NCI-H524 treated with DMSO at 0.1 percent for 48 hours (cell line): ENCODE results near the gene TSHZ2.

ENCODE experiments used
- DNase-seq: peaks from one replicate; lab custom pipeline; 2025; lab: John Stamatoyannopoulos, UW

Gene TSHZ2

DNA sequence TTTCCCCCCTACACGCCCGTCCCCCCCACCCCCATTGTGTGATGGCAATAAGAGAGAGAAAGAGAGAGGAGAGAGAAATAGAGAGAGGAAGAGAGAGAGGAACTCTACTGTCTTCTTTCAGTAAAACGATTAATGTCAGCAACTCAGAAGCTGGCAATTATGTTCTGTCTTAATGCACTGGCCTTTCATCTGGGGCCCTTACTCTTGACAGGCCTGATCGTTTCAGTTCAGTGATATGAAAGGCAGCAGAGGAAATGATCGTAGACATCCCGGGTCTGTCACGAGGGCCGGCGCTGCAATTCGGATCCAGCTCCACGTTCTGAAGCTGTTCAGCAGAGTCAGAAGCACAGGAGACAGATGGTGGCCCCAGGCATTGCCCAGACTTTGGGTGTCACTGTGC lies 312.5 kb downstream of the TSHZ2 start:
- no peak for DNase-seq

DNA sequence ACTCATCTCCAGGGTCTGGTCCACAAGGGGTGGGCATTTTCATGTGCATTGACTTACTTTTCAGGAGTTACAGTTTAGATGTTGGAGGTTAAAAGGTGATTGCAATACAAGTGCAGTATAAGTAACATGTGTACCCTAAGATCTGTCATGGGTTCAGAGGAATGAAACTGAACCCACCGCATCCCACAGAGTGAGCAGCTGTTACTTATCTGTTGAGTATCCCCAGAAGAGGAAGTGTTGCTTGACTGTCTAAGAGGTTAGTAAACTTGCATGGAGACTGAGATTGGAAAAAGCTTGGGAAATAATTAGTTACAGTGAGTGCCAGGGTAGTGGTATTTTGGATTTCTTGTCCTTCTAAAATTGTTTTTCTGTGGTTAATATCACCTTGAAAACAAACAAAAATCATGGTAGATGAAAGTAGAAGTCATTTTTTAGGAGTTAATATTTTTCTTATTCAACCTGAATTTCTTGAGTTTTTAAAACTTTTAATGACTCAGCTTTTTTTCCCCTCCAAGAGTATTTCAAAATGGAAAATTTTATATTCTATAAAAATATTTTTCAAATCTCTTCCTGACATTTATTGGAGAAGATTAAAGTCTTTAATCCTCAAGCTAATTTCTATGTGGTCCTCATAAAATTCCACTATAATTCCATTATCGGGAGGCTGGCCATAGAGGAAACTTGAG lies 315.3 kb downstream of the TSHZ2 start:
- no peak for DNase-seq

DNA sequence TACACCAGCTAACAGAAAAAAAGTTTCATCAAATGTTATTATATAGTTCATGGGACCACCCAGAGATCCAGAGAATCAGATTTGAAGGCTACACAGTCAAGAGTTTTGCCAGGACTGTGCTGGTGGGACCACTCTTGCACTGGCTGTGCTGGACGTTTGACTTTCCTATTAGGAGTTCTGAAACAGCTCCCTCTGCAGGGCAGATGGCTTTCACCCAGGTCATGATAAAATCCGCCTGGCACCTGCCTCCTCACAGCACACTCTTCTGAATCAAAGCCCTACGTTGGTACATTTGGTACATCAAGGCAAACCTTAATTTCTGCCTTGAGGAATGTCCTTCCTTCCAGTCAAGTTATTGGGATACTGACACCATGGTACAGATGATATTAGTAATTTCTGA lies 319.4 kb downstream of the TSHZ2 start:
- DNase-seq, result peak; percentile 9

DNA sequence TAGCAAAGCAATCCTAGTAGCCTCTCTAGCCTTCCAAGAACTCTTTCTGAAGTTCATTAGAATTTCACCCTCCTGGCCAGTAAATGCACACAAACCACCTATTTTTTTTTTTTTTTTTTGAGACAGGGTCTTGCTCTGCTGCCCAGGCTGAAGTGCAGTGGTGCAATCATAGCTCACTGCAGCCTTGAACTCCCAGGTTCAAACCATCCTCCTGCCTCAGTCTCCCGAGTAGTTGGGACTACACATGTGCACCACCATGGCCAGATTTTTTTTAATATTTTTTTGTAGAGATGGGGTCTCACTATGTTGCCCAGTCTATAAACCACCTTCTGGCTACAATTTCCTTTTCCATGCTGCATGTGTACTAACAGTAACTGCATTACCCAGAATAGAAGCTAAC lies 320.2 kb downstream of the TSHZ2 start:
- DNase-seq, result no peak

DNA sequence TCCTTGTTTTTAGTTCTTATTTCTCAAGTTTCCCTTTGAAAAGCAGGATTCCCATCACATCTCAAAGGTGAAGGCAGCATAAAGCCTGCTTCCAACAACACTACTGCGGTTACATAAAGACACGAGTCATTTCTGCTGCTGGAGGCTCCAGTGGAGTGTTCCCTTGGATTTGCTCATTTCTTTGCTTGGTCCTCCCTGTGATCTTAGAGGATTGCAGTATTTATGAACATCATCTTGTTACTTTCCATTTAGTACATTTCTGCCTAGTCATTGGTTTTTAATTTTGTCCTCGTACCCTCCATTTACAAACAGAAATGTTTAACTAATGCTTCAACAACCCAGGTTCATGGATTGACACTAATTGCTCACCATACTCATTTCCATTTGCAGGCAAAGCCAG lies 322.6 kb downstream of the TSHZ2 start:
- no peak for DNase-seq

DNA sequence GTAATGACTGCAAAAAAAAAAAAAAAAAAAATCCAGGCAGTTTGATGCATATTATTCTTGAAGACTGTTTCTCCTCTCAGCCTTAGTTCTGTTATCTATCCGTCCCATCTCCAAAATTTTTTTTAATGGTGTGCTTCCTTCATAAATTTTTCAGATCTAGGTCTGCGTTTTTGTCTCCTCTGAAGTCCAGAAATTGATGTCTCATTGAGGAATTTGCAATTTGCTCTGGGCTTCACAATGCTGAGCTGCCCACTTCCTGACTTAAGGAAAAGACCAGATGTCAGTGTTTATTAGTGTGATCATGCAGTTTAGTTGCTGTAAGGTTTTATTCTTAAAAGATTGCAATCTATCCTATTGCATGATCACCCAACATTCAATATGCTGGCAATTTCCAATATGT lies 323.9 kb downstream of the TSHZ2 start:
- DNase-seq, result no peak

DNA sequence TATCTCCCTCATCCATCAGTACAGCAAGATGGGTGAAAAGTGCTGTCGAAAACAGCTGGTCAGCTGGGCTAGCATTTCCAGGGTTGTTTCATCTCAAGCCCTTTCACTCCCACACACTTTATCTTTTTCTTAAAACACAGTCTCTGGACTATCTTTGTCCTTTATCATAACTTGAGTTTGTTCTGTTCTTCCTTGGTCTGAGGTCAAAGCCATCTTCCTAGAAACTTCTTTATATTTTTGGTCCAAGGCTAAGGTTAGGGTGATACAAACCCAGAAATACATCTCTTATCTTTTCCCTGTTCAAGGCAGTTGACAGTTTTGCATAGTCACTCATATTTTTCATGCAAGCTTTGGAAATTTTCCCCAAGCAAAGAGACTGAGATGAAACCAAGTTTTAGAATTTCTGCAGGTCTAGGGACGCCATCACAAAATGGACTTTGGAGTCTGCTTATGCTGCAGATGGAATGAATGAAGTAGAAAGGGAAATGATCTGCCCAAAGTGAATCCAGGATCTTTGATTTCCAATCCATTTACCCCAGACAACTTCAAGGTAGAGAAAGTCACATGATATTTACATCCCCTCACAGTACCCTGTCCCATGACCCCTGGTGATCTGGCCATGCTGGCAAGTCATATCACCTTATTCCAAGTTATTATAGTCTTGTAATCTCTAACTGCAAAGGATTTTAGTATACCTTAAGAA lies 324.4 kb downstream of the TSHZ2 start:
- no peak for DNase-seq

DNA sequence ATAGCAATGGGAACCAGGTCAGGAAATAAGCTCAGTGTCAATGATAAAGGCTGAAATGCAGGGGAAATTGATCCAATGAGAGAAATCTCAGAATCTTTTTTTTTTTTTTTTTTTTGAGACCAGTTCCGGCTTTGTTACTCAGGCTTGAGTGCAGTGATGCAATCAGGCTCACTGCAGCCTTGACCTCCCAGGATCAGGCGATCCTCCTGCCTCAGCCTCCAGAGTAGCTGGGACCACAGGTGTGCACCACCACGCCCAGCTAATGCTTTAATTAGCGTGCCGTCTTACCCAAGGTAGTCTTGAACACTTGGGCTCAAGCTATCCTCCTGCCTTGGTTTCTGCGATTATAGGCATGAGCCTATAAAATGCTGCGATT lies 325.0 kb downstream of the TSHZ2 start:
- no peak for DNase-seq

DNA sequence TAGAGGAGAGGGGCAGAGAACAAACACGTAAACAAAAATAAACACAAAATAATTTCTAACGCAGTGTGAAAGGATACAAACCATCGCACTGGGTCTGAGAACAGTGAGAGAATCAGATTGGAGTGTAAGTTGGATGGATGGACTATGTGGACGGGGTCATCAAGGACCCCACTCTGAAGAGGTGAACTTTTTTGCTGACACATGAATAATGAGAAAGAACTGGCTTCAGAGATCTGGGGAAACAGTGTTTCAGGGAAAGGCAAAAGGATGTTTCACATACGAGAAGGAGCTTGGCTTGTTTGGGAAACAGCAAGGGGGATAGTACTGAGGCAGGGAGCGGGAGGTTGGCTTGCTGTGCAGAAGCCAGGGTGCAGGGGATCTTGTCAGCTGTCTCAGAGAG lies 326.1 kb downstream of the TSHZ2 start:
- DNase-seq, result no peak

DNA sequence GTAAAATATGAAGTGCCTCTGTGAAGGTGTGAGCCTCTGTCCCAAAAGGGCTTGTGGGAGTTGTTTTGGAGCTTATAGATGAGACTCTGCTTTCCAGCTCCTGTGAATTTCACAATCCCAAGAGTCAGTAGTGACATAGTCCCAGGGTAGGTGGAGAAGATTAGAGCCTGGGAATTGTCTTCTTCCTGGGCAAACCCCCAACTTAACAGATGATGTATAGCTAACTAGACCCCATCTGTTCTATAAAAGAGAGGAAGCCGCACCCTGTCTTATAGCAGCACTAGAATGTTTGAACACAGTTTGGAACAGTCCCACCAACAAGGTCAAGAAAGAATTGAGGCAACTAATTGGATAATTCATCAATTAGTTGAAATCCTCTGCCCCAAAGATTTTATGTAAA lies 326.8 kb downstream of the TSHZ2 start:
- peak; percentile 18 for DNase-seq

DNA sequence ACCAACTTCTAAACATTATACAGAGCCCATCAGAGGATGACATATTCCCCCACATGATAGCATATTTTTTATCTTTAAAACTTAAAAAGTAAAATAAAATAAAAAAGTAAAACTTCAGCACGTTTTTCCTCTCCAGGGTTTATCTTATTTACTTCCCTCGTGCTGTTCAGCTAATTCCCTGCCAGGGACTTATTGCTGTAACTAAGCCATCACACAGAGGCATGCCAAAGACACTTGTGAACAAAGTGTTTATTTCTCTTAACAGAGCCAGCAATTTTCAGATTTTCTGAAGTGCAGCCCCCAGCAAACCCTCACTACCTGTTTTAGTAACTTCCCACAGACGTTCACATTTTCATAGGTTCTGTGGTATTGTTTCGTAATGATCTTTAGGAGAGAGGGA lies 327.7 kb downstream of the TSHZ2 start:
- DNase-seq, result no peak

DNA sequence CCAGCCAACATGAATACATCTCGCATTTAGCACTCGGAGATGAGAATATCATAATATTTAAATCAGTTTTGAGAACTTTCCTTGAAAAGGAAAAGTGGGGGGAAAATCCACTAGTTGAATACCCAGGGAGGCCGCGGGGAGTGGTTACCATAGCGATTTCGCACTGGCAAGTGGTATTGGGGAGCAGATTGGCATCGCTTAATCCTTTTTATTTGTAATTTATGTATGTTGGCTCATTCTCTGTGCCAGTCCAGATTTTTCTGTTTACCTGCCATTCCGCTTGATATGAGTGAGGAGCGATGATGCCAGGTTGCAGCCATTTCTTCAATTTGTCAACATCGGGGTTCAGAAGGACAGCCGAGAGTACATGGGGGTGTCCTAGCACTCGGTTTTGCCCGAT lies 329.7 kb downstream of the TSHZ2 start:
- no peak for DNase-seq

DNA sequence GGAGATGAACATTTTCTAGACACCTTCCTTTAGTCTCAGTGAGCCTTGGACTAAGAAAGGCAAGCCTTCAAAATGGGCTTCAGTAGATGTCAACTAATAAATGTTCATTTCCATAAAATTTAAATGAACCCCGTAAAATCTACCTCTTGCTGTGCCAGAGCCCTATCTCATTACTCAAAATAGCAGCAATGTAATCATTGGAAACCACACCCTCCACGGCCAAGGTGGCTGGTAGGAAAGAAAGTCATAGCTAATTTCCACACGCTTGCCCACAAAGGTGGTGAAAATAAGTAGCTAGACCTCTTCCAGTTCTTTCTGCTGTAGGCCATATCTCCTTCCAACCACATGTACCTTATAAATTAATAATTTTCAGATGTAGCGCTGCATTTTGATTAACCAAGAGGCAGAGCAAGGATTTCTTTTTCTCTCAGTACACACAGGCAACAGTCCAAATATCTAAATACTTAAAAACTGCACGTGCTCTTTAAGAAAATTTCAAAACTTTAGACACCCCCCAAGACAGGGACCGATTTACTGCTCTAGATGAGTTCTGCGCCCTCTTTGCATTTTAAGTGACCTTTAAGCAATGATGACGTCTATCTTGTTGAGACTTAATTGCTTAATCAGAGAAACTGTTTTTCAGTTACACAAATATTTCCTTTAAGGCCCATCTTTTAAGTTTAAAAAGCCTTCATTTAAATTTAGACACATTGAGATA lies 330.7 kb downstream of the TSHZ2 start:
- DNase-seq, result no peak

DNA sequence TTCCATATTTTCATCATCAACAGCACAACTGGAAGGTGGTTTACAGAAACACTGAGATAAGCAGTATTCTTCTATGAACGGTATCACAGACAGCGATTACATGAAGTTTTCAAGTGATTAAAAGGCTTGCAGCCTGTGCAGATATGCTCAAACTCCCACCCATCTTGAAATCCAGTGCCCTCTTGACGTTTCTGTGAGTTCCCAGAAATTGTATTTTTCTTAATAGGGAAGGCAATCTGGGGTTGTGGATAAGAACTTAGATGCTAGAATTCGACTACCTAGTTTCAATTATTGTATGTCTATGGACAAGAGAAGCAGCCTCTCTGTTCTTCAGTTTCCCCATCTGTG lies 331.2 kb downstream of the TSHZ2 start:
- DNase-seq, result no peak

DNA sequence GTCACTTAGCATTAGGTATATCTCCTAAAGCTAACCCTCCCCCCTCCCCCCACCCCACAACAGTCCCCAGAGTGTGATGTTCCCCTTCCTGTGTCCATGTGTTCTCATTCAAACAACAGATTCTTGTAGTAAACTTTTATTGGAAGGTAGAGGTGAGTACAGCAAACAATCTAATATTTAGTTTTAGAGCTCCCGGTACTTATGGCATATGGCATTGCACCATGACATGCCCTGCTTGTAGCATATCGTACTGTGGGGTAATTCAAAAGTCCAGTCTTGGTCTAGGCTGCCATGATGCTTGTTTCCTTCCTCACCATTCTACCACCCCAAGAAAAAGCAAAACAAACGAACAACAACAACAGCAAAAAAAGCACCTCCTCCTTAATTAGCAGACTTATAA lies 332.0 kb downstream of the TSHZ2 start:
- no peak for DNase-seq

DNA sequence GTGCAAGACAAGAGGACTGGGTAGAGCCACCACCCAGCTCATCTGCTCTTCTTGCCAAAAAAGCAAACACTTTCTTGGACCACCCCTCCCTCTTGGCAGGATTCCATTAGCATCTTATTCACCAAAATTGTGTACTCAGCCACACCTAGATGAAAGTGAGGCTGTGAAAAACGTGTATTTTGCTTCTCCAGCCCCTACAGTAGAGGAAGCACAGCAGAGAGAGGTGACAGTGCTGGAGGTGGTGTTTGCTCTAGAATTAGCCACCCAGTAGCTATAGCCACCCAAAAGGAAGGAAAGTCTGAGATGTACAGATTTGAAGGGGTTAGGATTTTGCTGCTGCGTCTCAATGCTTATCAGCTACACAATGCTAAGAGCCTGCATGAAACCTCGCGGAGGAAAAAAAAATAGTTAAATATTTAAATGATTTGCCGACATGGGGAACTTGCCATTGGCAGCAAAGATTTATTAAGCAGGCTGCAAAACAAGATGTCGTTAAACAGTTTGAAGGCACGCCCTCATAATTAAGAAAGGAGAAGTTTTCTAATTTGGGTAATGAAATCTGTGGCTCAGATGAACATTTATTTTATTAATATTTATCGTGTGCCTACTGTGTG lies 334.1 kb downstream of the TSHZ2 start:
- DNase-seq, result no peak

DNA sequence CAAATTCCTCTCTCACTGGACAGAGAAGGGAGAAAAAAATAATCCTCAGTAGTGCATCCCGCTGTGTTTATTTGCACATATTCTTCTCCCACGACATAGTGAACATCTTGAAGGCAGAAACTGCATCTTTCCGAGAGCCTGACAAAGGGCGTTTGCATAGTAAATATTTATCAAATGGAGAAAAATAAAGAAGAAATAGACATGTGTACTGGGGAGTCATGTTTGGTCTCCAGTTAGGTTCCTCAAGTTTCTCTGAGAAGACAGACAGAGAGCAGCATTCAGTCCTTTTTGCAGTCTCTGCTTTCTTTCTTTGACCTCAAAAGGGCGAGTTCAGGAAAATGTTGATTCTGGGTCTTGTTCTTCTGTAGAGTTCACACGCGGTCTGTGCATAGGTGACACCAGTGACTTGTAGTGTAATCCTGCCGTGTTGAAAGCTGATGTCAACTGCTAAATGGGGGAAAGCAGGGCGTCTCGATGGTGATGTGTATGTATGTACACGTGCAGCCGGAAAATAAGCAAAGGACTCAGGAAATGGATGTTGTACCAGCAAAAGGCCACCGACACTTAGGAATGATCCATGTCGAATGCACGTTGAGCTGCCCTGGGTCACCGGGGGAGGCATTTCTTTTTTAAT lies 335.9 kb downstream of the TSHZ2 start:
- no peak for DNase-seq

DNA sequence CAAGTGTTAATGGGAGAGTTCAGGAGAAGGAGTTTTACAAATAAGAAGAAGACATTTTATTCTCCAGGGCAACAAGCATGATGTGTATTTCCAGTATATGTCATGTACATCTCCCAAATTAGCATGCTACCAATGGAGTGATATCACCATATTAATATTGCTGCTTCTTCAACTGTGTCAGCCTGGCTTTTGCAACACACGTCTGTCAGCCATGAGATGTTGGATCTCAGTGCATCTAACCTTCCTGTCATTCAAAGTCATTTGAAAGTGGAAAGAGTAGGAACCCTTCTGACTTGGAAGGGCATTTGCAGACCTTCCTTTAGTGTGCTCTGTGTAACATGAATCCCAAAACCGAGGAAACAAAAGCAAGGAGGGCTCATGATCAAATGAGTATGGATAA lies 337.4 kb downstream of the TSHZ2 start:
- DNase-seq, result no peak

DNA sequence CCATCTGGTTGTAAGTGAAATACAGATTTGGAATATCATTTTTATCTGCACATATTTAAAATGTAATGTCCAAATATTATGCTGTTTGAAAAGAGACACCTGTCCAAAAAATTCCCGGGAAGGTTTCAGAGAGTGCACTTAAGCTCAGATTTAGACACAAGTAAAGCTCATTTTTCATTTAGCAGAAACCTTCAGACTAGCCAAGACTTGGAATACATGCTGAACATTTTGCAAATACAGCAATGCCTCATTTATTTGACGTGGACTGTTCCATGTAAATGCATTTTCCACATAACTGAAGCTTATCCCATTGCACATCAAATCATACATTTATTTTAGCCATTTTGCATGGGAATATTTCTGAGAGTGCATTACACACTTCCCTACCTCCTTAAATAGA lies 340.8 kb downstream of the TSHZ2 start:
- no peak for DNase-seq

DNA sequence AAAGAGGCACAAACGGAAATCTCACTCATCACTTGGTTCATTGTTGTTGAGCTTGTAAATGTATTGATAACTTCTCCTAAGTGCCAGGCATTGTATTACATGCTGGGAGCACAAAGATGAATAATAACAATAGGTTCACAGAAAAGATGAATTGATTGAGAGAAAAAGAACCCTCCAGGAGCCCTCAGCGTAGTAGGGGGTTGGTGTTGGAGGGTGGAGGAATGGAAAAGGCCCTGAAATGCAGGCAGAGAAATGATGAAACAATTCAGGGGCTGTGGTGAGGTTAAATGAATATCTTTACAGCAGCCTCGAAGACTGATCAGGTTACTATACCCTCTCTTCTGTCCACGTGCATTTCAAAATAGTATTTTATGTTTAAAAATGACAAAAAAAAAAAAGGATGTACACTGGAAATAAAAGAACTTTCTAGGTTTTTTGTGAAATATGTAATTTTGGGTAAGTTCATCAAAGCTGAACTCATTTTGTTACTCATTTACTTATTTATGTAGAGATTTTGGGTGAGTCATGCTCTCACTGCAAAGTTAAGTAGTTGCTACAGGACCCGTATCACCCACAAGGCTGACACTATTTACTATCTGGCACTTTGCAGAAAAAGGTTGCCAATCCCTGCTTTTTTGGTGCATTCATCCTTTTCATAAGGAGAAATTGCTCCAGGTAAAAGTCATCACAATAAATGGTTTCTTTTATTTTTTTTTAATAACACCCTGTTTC lies 344.2 kb downstream of the TSHZ2 start:
- DNase-seq, result no peak

DNA sequence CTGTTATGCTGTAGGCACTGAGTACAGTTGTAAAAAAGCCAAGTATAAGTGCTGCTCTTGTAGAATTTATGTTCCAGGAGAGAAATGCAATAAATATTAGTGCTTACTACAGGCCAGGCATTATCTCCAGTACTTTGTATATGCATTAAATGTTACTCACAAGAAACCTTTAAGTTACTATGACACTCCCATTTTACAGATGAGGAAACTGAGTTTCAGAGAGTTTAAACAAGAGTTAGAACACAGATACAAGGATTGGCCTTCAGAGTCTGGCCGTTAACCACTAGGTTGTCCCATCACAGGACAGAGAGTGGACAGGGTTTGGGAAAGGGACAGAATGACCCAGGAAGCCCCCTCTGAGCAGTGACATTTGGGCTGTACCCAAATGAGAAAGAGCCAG lies 347.0 kb downstream of the TSHZ2 start:
- no peak for DNase-seq

DNA sequence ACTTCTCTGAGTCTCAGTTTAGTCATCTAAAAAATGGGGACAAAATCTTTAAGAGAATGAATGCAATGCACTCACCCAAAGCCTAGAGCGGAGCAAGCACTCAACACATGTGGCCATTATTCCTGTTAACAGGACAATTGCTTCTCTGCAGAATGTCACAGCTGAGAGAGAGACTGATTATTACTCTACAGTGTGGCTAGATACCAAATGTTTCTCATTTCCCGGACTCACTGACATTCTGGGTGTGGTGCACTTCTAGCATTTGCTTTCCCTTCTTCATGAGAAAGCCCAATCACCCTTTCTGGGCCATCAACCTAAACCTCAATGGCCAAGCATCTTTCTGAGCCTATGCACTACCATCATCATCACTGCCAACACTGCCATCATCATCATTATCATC lies 347.6 kb downstream of the TSHZ2 start:
- no peak for DNase-seq
